ENCODE measurements around the gene CEP20.

GRCh38 chr16:15834502-15834901 lies 53.9 kb downstream of the CEP20 start:
- TF ChIP-seq SUZ12 (IDR thresholded peaks at IDR 0.05; ENCODE audit: extremely low read depth, insufficient read depth, insufficient read length) = no peak
- no peak for TF ChIP-seq ZNF274 (IDR thresholded peaks at IDR 0.05; ENCODE audit: low read depth, low read length)

Measured in NT2/D1 (cell line).